Choroid plexus epithelial cell (primary cell): ENCODE results near the gene STAP2.

Source experiments
- DNase-seq: peaks from one replicate; pipeline ENCODE4 v3.0.0-alpha.2; 2010; ENCODE audit warnings: low read depth
- H3K4me3 ChIP-seq: 2 replicates; pipeline ENCODE4 v1.5.1; 2011; ENCODE audit warnings: low read depth, mild to moderate bottlenecking, control low read depth, low read length, moderate library complexity
- CTCF ChIP-seq: conservative IDR thresholded peaks from 2 replicates; pipeline ENCODE4 v1.5.1; 2011; ENCODE audit warnings: low read depth, mild to moderate bottlenecking, control low read depth, inconsistent platforms, low read length, moderate library complexity

The STAP2 gene

GRCh38 chr19:4328243-4328990, 10.2 kb downstream of the STAP2 start:
- peak overlapping the region; percentile 66 for H3K4me3 ChIP-seq
- TF ChIP-seq CTCF, result no peak
- DNase-seq, result peak; percentile 98

GRCh38 chr19:4327877-4328242, 10.8 kb downstream of the STAP2 start:
- no peak for DNase-seq
- peak overlapping the region; percentile 47 for H3K4me3 ChIP-seq
- TF ChIP-seq CTCF, result peak; percentile 5

- DNase-seq, result peak; percentile 78
- TF ChIP-seq CTCF, result no peak
- peak overlapping the region; percentile 47 for H3K4me3 ChIP-seq
These were observed 11.3 kb downstream of the STAP2 start for GRCh38 chr19:4327252-4327876.

GRCh38 chr19:4326837-4327251, 11.8 kb downstream of the STAP2 start:
- no peak for DNase-seq
- TF ChIP-seq CTCF, result no peak
- peak overlapping the region; percentile 20 for H3K4me3 ChIP-seq

GRCh38 chr19:4326215-4326836, 12.3 kb downstream of the STAP2 start:
- no peak overlapping the region for H3K4me3 ChIP-seq
- DNase-seq, result no peak
- TF ChIP-seq CTCF, result no peak

GRCh38 chr19:4324228-4324627, 14.4 kb downstream of the STAP2 start:
- TF ChIP-seq CTCF, result no peak
- no peak overlapping the region for H3K4me3 ChIP-seq
- DNase-seq, result no peak
